Measurements from ENCODE around the gene SMOC1.
"Not testable (repeated sequence)": the region's sequence is repeated elsewhere in the genome, so short reads cannot be mapped to it uniquely, and the experiment has no call there.

The SMOC1 gene

GRCh38 chr14:69896972-69897371 lies 17.8 kb downstream of the SMOC1 start:
- no peak for DNase-seq (ENCODE audit: low read depth in 2 of 2)

GRCh38 chr14:69900603-69901002 lies 21.4 kb downstream of the SMOC1 start:
- DNase-seq (ENCODE audit: low read depth in 2 of 2) = no peak

- no peak for DNase-seq (ENCODE audit: low read depth in 2 of 2)
Measured at GRCh38 chr14:69901113-69901951, 22.1 kb downstream of the SMOC1 start.

GRCh38 chr14:69903046-69903445 lies 23.8 kb downstream of the SMOC1 start:
- DNase-seq (ENCODE audit: low read depth in 2 of 2) = not testable (repeated sequence)

- DNase-seq (ENCODE audit: low read depth in 2 of 2) = no peak
Measured at GRCh38 chr14:69904246-69904645, 25.0 kb downstream of the SMOC1 start.

GRCh38 chr14:69906201-69906600 lies 27.0 kb downstream of the SMOC1 start:
- DNase-seq (ENCODE audit: low read depth in 2 of 2) = no peak

GRCh38 chr14:69909826-69910550 lies 30.8 kb downstream of the SMOC1 start:
- no peak for DNase-seq (ENCODE audit: low read depth in 2 of 2)

- DNase-seq (ENCODE audit: low read depth in 2 of 2) = no peak
Measured at GRCh38 chr14:69910871-69911270, 31.7 kb downstream of the SMOC1 start.

GRCh38 chr14:69913686-69914085 lies 34.5 kb downstream of the SMOC1 start:
- no peak for DNase-seq (ENCODE audit: low read depth in 2 of 2)

GRCh38 chr14:69916396-69916795 lies 37.2 kb downstream of the SMOC1 start:
- no peak for DNase-seq (ENCODE audit: low read depth in 2 of 2)

GRCh38 chr14:69917287-69917686 lies 38.1 kb downstream of the SMOC1 start:
- no peak for DNase-seq (ENCODE audit: low read depth in 2 of 2)

- DNase-seq (ENCODE audit: low read depth in 2 of 2) = no peak
Measured at GRCh38 chr14:69919815-69920214, 40.6 kb downstream of the SMOC1 start.

GRCh38 chr14:69921052-69921451 lies 41.8 kb downstream of the SMOC1 start:
- DNase-seq (ENCODE audit: low read depth in 2 of 2) = no peak

- DNase-seq (ENCODE audit: low read depth in 2 of 2) = no peak
Measured at GRCh38 chr14:69922198-69922597, 43.0 kb downstream of the SMOC1 start.

- DNase-seq (ENCODE audit: low read depth in 2 of 2) = no peak
Measured at GRCh38 chr14:69924201-69924600, 45.0 kb downstream of the SMOC1 start.

GRCh38 chr14:69928111-69928523 lies 48.9 kb downstream of the SMOC1 start:
- DNase-seq (ENCODE audit: low read depth in 2 of 2) = no peak

- no peak for DNase-seq (ENCODE audit: low read depth in 2 of 2)
Measured at GRCh38 chr14:69930780-69931379, 51.7 kb downstream of the SMOC1 start.

GRCh38 chr14:69931960-69932359 lies 52.7 kb downstream of the SMOC1 start:
- no peak for DNase-seq (ENCODE audit: low read depth in 2 of 2)

- DNase-seq (ENCODE audit: low read depth in 2 of 2) = no peak
Measured at GRCh38 chr14:69932391-69932790, 53.2 kb downstream of the SMOC1 start.

- DNase-seq (ENCODE audit: low read depth in 2 of 2) = no peak
Measured at GRCh38 chr14:69933623-69934275, 54.5 kb downstream of the SMOC1 start.

GRCh38 chr14:69937367-69938081 lies 58.3 kb downstream of the SMOC1 start:
- DNase-seq (ENCODE audit: low read depth in 2 of 2) = no peak

- DNase-seq (ENCODE audit: low read depth in 2 of 2) = no peak
Measured at GRCh38 chr14:69938751-69939150, 59.5 kb downstream of the SMOC1 start.
